ENCODE results near the gene CD226. TPM values are rescaled to one million over a fixed set of nuclear protein-coding genes. Genes with fewer than 3 reads are reported as not detected.

The CD226 gene
- total RNA-seq, 4 donors from 2014 or later = 0.03 to 1.6 (median 0.22) TPM

- Histone ChIP-seq H3K36me3 (no peaks in the 10 kb centered on the region), H3K4me3 (no peak overlapping the region), H3K27ac (no peak overlapping the region), H3K9me3 (no peaks in the 10 kb centered on the region), H3K4me1 (no peaks in the 10 kb centered on the region), H3K27me3 (no peaks in the 10 kb centered on the region)
- TF ChIP-seq POLR2A (IDR thresholded peaks at IDR 0.05) (no peak), CTCF (IDR thresholded peaks at IDR 0.05 in 4 of 5, conservative IDR thresholded peaks at IDR 0.05 in 1 of 5) (no peak)
- ATAC-seq (no peak), DNase-seq (no peak)
- in situ Hi-C loops (cut with MboI; ENCODE audit: low sequenced_read_pairs in 4 of 4) = no loop called here
- intact Hi-C loops (cut with DNase I; ENCODE audit: low total_unique reads) = no loop called here
Observed at GRCh38 chr18:69957747-69958146, 10.1 kb upstream of the CD226 start.

- no peak overlapping the region for H3K4me3 ChIP-seq
- in situ Hi-C loops (cut with MboI; ENCODE audit: low sequenced_read_pairs in 4 of 4) (no loop called here), intact Hi-C loops (cut with DNase I; ENCODE audit: low total_unique reads) (no loop called here)
- no peaks in the 10 kb centered on the region for H3K4me1 ChIP-seq
- no peaks in the 10 kb centered on the region for H3K36me3 ChIP-seq
- no peak overlapping the region for H3K27ac ChIP-seq
- H3K9me3 ChIP-seq = no peaks in the 10 kb centered on the region
- ATAC-seq = no peak
- DNase-seq = no peak
- no peaks in the 10 kb centered on the region for H3K27me3 ChIP-seq
- TF ChIP-seq POLR2A (IDR thresholded peaks at IDR 0.05) (no peak), CTCF (IDR thresholded peaks at IDR 0.05 in 4 of 5, conservative IDR thresholded peaks at IDR 0.05 in 1 of 5) (no peak)
Observed at GRCh38 chr18:69956665-69957620, 9.3 kb upstream of the CD226 start.

- no peaks in the 10 kb centered on the region for H3K4me1 ChIP-seq
- ATAC-seq (no peak), DNase-seq (no peak)
- intact Hi-C loops (cut with DNase I; ENCODE audit: low total_unique reads) (no loop called here), in situ Hi-C loops (cut with MboI; ENCODE audit: low sequenced_read_pairs in 4 of 4) (no loop called here)
- H3K36me3 ChIP-seq = no peaks in the 10 kb centered on the region
- H3K27ac ChIP-seq = no peak overlapping the region
- no peak for TF ChIP-seq CTCF (IDR thresholded peaks at IDR 0.05 in 4 of 5, conservative IDR thresholded peaks at IDR 0.05 in 1 of 5)
- no peak for TF ChIP-seq POLR2A (IDR thresholded peaks at IDR 0.05)
- H3K4me3 ChIP-seq = no peak overlapping the region
- no peaks in the 10 kb centered on the region for H3K27me3 ChIP-seq
- H3K9me3 ChIP-seq = no peaks in the 10 kb centered on the region
Observed at GRCh38 chr18:69956057-69956456, 8.4 kb upstream of the CD226 start.

GRCh38 chr18:69954719-69955480, 7.2 kb upstream of the CD226 start:
- in situ Hi-C loops (cut with MboI; ENCODE audit: low sequenced_read_pairs in 4 of 4) = no loop called here
- TF ChIP-seq CTCF (IDR thresholded peaks at IDR 0.05 in 4 of 5, conservative IDR thresholded peaks at IDR 0.05 in 1 of 5) (no peak), POLR2A (IDR thresholded peaks at IDR 0.05) (no peak)
- Histone ChIP-seq H3K36me3 (no peaks in the 10 kb centered on the region), H3K27ac (no peak overlapping the region), H3K9me3 (no peaks in the 10 kb centered on the region), H3K27me3 (no peaks in the 10 kb centered on the region), H3K4me1 (no peaks in the 10 kb centered on the region), H3K4me3 (no peak overlapping the region)
- no peak for ATAC-seq
- intact Hi-C loops (cut with DNase I; ENCODE audit: low total_unique reads) = no loop called here
- no peak for DNase-seq

All from gastrocnemius medialis (tissue), 4 donors.